Measurements from ENCODE around the gene TLN1. TPM values are rescaled to one million over a fixed set of nuclear protein-coding genes. Genes with fewer than 3 reads are reported as not detected.
A peak's percentile ranks its signal among the peaks of the same experiment; 100 is the strongest.

The TLN1 gene
- total RNA-seq, 1 experiment from 2014 or later, result 165 TPM

DNA sequence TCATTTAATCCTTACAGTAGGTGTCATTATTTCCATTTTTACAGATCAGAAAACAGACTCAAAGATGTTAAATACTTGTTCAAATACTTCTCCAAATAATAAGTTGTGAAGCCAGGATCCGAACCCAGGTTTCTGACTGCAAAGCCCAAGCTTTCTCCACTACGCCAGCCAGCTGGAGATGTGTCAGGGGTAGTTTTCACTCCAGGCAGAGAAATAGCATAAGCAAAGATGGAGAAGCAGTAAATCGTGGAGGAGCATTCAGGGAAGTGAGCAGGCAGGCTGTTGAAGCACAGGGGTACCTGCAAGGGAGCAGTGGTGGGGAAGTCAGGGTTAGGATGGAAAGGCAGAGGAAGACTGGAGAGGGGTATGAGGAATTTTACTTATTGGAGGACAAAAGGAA is 2.9 kb downstream of the TLN1 start:
- no peak for DNase-seq (ENCODE audit: low read depth)

DNA sequence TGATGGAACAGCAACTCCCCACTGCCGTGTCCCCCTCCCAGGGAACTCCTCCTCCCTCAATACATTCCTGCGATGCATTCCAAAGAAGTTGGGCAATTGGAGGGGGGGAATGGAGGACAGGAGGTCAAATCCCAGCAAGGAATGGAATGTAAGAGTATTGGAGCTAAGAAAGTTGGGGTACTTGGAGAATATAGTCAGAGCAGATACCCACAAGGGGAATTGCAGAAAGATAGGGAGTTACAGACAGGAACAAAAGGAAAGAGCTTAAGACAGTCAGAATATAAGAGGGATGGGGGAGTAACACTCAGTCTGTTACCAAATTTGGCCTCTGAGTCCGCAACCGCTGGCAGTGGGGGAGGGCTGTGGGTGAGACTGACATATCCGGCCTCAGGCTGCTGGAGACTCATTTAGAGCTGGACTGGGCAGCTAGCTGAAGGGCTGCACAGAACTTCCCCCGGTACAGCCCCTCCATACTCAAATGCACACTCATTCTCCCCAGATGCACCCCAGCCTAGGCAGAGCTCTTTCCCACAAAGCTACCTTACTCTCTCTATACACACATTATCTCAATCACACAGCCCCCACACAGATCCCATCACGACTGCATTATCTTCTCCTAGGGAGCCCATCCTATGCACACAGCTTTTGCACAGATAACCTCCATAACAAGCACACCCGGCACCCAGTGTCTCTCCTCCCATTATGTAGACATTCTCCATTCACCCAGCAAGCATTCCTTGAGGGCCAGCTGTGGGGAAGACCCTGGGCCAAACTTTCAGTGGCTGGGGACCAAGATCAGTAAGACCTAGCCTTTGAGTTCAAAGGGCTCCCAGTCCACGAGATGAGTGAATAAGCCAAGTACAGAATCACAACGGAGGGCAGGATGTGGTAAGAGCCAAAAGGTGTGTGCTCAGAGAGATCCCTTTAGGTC is 3.7 kb downstream of the TLN1 start:
- DNase-seq (ENCODE audit: low read depth), result peak; percentile 88

DNA sequence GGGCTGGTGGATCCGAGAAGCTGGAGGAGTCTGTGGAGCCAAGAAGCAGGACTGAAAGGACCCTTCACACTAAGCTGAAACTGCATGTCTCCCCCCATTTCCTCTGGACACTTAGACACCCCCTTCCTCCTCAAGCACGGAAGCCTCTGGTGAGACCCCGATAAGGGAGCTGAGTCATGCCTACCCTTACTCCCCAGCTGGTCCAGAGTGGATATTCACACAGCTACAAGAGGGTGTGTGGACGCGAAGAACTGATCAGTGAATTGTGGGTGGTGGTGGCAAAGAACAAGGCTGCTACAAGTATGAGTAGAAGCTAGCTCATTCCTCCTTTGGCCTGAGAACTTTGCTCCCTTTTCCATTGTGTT is 4.3 kb downstream of the TLN1 start:
- DNase-seq (ENCODE audit: low read depth), result no peak

DNA sequence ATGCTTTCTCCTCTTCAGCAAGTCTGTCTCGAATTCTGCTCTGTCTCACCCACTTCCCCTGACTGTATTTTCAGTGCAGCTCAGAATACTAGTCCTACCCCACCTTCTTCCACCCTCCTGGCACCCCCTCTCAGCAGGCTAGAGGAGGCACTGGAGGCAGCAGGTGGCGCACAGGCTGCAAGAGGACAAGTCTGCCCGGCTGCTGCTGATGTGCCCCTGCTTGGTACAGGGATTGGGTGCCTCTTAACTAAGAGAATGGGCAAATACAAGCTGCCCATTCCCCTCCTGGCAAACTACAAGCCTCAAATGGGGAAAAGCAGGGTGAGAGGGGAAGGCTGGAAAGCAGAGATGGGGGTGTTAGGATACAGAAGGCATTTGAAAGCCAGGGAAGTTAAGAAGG is 5.1 kb downstream of the TLN1 start:
- DNase-seq (ENCODE audit: low read depth), result peak; percentile 51

DNA sequence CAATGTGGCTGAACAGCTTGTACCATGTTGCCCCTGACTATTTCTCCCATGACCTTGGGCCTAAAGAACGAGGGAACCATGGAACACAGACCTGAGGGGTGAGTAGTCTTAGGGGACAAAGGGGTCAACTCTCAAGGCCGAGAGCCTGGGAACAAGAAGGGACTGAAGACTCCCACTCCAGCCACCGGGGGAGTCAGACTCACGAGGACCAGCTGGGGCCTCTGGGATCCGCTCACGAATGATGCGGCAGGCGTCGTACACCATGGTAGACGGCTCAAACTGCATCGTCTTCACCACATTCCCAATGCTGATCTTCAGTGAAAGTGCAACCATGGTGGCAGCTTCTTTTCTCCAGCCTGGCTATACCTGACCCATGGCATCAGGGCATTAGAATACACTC is 6.6 kb downstream of the TLN1 start:
- no peak for DNase-seq (ENCODE audit: low read depth)

DNA sequence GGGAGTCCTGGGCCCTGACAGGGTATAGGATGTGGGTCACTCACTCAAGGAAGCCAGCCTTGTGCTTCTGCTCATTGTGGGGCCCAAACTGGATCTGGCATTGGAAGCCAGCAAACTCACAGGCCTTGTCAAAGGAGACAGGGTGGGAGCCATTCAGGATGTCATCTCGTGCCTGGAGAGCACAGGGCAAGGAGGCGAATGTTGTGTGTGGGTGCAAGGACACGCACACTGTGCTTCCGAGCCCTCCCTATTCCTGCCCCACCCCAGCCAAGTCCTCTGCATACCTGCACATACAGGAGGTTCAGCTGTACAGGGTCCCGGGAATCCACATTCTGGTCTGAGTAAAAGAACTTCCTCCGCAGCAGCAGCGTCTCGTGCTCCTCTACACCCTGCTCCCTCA is 8.1 kb downstream of the TLN1 start:
- DNase-seq (ENCODE audit: low read depth), result no peak

DNA sequence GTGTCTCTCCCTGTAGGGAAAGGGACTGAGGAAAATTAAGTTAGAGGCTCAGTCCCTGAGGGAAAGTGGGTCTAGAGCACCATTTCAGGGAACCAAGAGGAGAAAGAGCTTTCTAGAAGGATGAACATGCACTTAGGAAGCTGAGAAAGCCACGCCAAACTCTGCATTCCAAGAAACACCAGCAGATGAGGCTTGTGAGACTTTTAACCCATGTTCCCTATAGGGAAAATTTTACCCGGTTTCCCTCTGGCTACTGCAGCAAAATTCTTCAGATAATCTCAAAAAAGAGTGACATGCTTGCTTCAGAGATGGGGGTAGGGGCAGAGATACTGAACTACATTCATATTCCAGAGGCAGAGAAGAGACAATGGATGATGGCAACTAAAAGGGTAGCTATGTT is 8.6 kb downstream of the TLN1 start:
- no peak for DNase-seq (ENCODE audit: low read depth)

DNA sequence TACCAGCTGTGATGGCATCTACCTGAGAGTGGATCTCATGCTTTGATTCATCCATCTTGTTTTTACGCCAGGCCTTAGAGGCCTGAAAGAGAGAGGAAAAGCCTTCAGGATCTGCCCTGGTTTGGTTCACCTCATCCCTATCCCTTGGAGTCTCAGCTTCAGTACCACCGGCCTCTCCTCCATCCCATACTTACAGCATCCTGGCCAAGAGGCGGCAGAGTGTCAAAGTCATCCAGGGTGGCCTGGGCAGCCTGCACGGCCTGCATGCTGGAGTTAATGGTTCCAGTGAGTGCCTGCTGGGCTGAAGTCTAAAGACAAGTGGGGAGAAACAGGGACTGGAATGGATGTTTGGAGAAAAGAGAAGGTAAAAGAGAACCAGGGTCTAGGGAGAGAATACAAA is 12.4 kb downstream of the TLN1 start:
- DNase-seq (ENCODE audit: low read depth), result no peak

DNA sequence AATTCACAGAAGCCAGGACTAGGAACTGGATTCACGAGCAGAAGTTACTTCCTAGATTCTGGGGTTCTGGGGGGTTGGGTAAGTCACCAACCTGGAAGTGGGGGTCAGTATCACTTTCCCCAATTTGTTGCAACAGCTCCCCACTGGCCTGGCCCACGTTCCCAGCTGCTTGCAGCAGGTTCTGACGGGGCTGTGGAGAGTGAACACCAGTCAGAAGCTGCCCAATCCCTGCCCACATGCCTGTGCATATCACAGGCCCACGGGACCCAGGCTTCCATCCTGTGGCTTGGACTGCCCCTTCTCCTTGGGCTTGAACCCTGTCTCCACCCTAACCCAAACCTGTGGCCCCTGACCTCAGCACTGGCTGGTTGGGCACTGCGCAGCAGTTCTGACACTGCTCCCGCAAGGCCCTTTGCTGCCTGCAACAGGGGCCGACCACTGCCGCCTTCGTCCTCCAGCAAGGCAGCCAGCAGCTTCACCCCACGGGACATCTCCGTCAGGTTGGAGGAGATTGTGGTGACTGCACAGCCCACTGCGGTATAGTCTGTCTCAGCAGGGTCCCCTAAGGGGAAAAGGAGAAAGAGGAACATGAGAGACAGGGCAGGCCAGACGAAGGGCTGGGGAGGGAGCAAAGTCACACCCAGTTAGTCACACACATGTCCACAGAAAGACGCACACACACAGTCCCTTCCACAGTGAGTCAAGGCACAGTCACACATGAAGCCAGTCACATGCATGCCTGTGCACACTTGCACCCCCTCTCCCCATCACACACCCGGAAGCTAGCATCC is 13.1 kb downstream of the TLN1 start:
- no peak for DNase-seq (ENCODE audit: low read depth)

DNA sequence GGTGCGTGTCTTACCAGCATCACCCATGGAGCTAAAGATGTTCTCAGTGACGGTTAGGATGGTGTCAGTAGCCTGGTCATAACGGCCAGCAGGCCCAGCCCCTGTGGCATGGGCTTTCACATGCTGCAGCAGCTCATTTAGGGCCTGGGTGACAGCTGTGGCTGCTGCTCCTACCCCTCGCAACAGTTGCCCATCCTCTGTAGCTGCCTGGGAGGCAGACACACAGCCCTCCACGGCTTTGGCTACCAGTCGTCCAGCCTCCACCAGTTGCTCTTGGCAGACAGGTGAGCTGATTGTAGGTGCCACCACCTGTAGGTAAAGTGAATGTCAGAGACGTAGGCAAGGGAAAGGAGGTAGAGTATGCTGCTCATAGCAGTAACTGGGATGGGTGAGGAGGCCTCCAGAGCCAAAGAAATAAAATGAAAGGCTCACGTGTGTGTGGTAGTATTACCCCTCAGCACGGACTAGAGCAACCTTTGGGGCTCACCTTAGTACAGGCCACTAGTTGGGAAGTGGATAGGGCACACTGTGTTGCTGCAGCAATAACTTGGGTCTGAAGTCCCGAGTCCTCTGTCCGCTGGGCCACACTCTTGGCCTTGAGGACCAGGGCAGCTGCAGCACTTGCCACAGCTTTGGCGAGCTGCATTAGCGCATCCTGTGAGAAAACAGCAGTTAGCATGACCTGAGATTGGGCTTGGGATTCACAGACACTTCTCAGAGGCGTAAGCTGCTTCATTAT is 14.7 kb downstream of the TLN1 start:
- no peak for DNase-seq (ENCODE audit: low read depth)

DNA sequence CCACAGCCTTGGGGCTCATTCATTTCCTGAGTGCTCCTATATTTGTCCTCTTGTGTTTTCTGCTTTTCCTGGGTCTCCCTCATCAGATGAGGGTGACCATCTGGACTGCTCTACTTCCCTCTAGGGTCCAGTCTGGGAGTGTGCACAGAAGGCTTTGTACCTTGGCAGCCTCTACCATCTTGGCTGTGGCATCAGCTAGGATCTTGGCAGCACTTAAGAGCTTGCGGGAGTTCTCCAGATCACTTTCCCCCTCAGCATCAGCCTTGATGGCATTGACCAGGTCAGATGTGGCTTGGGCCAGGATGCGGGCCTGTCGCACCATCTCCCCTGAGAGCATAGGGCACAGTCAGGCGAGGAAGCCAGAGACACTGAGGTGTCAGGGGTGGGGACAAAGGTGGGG is 15.8 kb downstream of the TLN1 start:
- DNase-seq (ENCODE audit: low read depth), result no peak

DNA sequence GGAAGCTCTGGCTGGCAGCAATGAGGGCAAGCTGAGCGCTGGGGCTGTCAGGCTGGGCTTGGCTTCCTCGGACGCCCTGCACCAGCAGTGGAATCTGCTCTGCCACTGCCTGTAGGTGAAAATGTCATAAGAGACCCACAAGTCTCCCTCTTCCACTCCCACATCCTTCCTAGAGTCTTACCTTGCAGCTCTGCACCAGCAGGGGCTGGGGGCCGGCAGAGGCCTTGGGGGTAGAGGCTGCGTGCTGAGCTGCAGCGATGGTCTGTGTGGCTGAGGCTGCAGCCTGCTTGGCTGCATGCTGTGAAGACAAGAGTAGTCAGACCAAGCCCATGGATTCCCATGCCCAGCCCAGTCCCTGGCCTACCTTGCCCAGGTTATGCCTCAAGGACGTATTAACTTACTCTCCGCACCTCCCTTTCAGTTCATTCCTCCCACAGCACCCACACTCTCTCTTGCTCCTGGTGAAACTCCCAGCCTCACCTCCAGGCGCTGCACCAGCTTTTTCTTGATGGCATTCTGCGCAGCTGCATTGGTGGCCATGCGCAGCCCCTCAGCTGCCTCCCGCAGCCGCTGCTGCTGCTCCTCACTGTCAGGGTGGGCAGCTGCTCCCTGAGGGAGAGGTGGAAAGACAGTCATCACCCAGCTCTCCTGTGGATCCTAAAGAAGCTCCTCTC is 17.3 kb downstream of the TLN1 start:
- DNase-seq (ENCODE audit: low read depth), result no peak

DNA sequence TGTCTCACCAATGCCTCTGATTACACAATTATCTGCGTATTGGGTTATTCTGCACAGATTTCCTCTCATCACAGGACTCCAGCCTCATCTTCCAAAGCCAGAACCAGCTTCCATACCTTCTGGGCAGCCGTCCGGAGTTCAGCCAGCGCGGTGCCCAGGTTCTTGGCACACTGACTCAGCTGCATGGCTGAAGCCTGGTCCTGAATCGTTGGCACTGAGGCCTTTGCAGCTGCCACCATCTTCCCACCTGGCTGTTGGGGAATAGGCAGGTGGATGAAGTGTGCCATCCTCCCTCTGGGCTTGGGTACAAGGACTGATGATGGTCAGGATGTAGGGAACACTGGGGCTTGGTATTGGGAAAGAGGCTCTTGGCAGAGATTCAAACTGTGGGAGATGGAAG is 17.9 kb downstream of the TLN1 start:
- no peak for DNase-seq (ENCODE audit: low read depth)

DNA sequence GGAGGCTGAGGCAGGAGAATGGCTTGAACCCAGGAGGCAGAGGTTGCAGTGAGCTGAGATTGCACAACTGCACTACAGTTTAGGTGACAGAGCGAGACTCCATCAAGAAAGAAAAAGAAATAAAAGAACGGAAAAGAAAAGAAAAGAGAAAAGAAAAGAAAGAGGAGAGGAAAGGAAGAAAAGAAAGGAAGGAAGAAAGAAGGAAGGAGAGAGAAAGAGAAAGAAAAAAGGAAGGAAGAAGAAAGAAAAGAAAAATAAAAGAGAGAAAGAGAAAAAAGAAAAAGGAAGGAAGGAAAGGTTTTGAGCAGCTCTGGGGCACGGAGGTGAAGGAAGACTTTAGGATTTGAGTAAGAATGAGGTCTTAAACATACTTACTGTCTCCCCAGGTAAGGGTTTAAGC is 18.4 kb downstream of the TLN1 start:
- no peak for DNase-seq (ENCODE audit: low read depth)

DNA sequence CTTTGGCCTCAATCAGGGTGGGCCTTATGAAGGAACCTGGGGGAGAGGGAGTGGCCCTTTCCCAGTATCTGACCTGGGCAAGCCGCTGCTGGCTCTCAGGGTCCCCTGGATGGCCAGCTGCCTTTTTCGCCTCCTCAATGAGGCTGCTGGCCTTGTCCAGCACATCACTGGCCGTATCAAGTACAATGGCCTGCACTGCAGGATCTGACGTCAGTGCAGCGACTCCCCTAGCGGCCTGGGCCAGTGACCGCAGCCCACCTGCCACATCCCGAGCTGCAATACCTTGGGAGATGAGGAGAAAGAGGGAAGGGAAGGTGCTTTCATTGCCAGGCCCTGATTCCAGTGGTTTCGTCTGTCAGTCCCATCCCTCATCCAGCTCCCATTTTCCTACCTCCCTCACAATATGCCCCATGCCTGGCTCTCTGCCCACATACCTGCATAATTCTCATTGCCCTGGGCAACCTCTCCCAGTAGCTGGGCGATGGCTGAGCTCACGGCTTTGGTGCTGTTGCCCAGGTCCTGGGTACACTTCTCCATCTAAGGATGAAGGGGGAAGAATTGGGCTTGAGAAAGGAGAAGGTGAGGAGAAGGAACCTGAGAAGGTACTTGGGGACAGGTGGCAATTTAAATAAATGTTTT is 19.1 kb downstream of the TLN1 start:
- DNase-seq (ENCODE audit: low read depth), result no peak

DNA sequence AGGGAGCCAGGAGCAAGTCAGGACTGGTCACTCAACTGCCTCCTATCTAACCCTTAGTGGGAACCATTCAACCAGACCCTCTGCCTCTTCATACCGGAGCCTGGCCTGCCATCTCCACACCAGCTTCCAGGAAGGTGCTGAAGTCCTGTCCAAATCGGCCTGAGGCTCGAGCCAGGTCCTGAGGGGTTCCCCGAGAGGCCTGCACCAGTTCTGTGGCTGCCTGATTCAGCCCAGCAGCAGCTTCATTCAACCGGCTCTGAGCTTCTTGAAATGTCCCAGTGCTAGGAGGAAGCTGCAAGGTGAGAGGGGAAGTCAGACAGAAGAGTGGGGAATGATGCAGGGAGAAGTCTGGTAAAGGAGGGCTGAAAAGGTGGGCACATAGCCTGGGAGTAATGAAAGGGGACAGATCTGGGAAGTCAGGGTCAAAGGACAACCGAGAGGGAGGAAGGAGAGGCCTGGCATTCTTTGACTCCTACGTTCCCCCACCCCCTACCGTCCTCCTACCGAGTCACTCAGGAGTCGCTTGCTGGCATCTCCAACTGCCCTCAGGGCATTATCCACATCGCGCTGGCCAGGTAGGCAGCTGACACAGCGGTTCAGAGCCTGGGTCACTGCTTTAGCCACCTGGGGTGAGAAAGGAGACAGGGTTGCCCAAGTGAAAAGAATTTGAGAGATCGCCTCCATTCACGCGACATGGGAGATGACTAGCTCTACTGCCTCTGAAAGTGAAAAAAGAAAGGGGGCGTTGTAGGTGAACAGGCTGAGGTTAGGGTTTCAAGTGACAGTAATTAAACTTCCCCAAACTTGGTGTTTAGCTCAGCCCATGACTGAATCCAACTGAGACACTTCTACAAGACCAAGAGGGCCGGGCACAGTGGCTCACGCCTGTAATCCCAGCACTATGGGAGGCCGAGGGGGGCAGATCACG is 20.2 kb downstream of the TLN1 start:
- DNase-seq (ENCODE audit: low read depth), result no peak

DNA sequence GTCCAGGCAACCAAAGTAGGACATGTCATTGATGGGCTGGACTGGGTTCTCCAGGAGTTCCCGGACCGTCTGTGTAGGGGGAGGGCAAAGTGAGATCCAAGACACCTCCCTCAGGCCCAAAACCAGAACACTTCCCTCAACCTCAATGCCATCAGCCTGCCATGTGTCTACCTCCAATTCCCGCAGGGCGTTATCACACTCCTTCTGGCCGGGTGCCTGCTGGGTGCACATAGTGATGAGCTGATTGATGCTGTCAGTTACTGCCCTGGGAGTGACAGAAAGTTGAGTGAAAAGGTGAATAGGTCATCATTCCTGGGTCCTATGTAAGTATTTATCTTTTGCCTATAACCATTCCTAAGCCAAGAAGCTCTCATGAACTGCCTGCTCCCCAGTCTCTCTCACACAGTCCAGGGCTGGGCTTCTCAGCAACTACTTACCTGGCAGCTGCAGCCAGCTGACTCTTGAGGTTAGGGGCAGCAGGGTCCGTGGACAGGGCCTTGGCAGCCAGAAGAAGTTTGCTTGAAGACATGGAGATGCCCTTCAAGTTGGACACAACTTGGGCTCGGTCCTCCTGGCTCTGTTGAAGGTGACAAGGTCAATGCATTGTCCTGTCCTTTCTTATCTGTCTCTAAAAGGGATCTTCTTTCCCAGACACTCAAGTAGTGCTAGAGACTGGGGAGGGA is 21.0 kb downstream of the TLN1 start:
- no peak for DNase-seq (ENCODE audit: low read depth)

DNA sequence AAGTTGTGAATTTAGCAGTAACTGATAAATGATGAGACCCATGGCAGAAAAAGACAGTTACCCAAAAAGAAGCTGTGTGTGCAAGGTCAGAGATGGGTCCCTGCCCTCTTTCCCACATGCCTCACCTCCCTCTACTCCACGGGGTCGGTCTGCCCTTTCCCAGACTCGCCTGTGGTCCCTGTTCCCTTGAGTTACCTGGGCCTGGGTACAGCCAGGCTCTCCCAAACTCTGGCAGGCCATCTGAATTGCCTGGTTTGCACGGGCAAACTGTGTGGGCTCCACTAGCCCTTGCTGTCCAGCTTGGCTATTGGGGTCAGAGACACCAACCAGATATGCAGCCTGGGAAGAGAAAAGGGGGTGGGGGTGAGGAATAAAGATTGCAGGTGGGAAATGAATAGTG is 23.8 kb downstream of the TLN1 start:
- no peak for DNase-seq (ENCODE audit: low read depth)

DNA sequence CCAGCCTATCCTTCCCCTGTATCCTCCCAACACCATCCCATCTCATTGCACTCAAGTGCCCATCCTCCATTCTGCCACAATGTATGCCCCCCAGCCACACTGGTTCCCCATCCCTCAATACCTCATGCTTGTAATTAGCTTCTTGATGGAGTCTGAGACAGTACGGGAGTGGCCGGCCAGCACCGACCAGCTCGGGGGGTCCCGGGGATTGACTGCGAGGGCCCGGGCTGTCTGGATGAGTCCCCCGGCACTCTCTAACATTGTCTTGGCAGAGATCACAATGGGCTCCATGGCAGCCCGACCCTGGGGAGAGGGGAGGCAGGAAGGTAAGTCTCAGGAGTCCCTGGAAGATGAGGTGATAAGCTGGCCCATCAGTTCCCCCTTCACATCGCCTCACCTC is 25.0 kb downstream of the TLN1 start:
- no peak for DNase-seq (ENCODE audit: low read depth)
